CD4-positive, alpha-beta T cell (primary cell): ENCODE data around the gene BEND5. TPM values are rescaled to one million over a fixed set of nuclear protein-coding genes. Genes with fewer than 3 reads are reported as not detected.

ENCODE experiments used
- ATAC-seq: fragments of 200-7000 bp; cut with Tn5 transposase; one replicate; pipeline ENCODE4 v1.10.0; 2022; ENCODE audit warnings: mild to moderate bottlenecking; ENCODE audit not compliant: poor library complexity
- CTCF ChIA-PET: fragments of 350-600 bp; sonication (Branson Sonifier 250); formaldehyde crosslinking; loops from one replicate; lab custom pipeline; 2021; ENCODE audit warnings: antibody characterized with exemption, inconsistent platforms; lab: Charles Lee
- POLR2A ChIA-PET: fragments of 350-600 bp; sonication (Branson Sonifier 250); formaldehyde crosslinking; loops from one replicate; lab custom pipeline; 2021; ENCODE audit warnings: antibody characterized with exemption, inconsistent platforms; lab: Charles Lee
- DNase-seq, 14 experiments: peaks; one replicate each; pipeline ENCODE4 v3.0.0-alpha.2; 2013 to 2020; ENCODE audit warnings: mixed read lengths in 2 of 14
- H3K27ac ChIP-seq, 2 donors: one replicate each; pipeline versions ENCODE4 v1.5.1 to v1.7.0; 2013; ENCODE audit warnings: low read length in 2 of 2, low read depth in 1 of 2, mild to moderate bottlenecking in 1 of 2
- H3K27me3 ChIP-seq, 2 experiments: 1 replicate in 1 of 2; 2 replicates in 1 of 2; pipeline versions ENCODE4 v1.6.1 to v1.7.0; 2013; ENCODE audit warnings: low read length in 2 of 2, control low read depth in 1 of 2, mild to moderate bottlenecking in 1 of 2, moderate library complexity in 1 of 2; ENCODE audit not compliant: insufficient read depth in 2 of 2, control insufficient read depth in 1 of 2
- H3K36me3 ChIP-seq: one replicate; pipeline ENCODE4 v1.6.1; 2013; ENCODE audit warnings: low read length, control low read depth; ENCODE audit not compliant: insufficient read depth
- H3K4me1 ChIP-seq: one replicate; pipeline ENCODE4 v1.6.1; 2013; ENCODE audit warnings: low read length, control low read depth; ENCODE audit not compliant: insufficient read depth
- H3K4me3 ChIP-seq: one replicate; pipeline ENCODE4 v1.5.1; 2013; ENCODE audit warnings: mild to moderate bottlenecking, low read length, moderate library complexity
- H3K9me3 ChIP-seq, 2 experiments: 1 replicate in 1 of 2; 2 replicates in 1 of 2; pipeline versions ENCODE4 v1.6.1 to v1.7.0; 2013; ENCODE audit warnings: low read length in 2 of 2, mild to moderate bottlenecking in 2 of 2, control low read depth in 1 of 2, moderate library complexity in 1 of 2; ENCODE audit not compliant: control insufficient read depth in 1 of 2, insufficient read depth in 1 of 2
- H3K27ac Mint-ChIP-seq: one replicate; pipeline ENCODE4 v1.8.0; 2020; ENCODE audit warnings: mixed read lengths
- H3K27me3 Mint-ChIP-seq: one replicate; pipeline ENCODE4 v1.8.0; 2021; ENCODE audit warnings: mixed read lengths
- H3K36me3 Mint-ChIP-seq: one replicate; pipeline ENCODE4 v1.8.0; 2021; ENCODE audit warnings: low read depth, mixed read lengths
- H3K4me1 Mint-ChIP-seq: one replicate; pipeline ENCODE4 v1.8.0; 2021; ENCODE audit warnings: low read depth, mixed read lengths
- H3K4me3 Mint-ChIP-seq: one replicate; pipeline ENCODE4 v1.8.0; 2020; ENCODE audit warnings: mild to moderate bottlenecking, mixed read lengths
- H3K9me3 Mint-ChIP-seq: one replicate; pipeline ENCODE4 v1.8.0; 2020; ENCODE audit warnings: mixed read lengths
- intact Hi-C, 2 experiments: fragments of 100-400 bp; cut with DNase I in 1 of 2; cut with micrococcal nuclease in 1 of 2; formaldehyde crosslinking; loops; one replicate each; pipeline versions ENCODE4 v1.15.1 to v1.9.0; 2023 to 2025; cut with DNase I, micrococcal nuclease
- total RNA-seq, 174 experiments: library from RNA in 2 of 174; stranded (reverse) in 2 of 174; gene quantifications; one replicate each; pipeline ENCODE4 v1.2.3 and lab custom pipeline; 2021 to 2026
- TF ChIP-seq, protein P1 (sequence below): fragments of 200-600 bp; IDR thresholded peaks from one replicate; pipeline ENCODE4 v1.8.0; 2022; ENCODE audit warnings: antibody characterized with exemption, mild to moderate bottlenecking

Gene BEND5
- total RNA-seq, 2 experiments from 2014 or later, result 5.6 to 5.7 TPM

GRCh38 chr1:48695161-48695560 lies 81.5 kb downstream of the BEND5 start:
- Mint-ChIP-seq H3K27ac (no peak overlapping the region), H3K27me3 (peaks cover 41% of the 10 kb centered on the region), H3K36me3 (no peaks in the 10 kb centered on the region), H3K9me3 (no peaks in the 10 kb centered on the region), H3K4me3 (no peak overlapping the region), H3K4me1 (no peaks in the 10 kb centered on the region)
- TF ChIP-seq, protein P1, sequence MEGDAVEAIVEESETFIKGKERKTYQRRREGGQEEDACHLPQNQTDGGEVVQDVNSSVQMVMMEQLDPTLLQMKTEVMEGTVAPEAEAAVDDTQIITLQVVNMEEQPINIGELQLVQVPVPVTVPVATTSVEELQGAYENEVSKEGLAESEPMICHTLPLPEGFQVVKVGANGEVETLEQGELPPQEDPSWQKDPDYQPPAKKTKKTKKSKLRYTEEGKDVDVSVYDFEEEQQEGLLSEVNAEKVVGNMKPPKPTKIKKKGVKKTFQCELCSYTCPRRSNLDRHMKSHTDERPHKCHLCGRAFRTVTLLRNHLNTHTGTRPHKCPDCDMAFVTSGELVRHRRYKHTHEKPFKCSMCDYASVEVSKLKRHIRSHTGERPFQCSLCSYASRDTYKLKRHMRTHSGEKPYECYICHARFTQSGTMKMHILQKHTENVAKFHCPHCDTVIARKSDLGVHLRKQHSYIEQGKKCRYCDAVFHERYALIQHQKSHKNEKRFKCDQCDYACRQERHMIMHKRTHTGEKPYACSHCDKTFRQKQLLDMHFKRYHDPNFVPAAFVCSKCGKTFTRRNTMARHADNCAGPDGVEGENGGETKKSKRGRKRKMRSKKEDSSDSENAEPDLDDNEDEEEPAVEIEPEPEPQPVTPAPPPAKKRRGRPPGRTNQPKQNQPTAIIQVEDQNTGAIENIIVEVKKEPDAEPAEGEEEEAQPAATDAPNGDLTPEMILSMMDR, result no peak
- intact Hi-C loops, result loop anchor here in 1 of 2 experiments (5.0 kb wide), 1 partner anchor 588 kb away; no protein-coding TSS in a partner anchor
- Histone ChIP-seq H3K4me3 (no peak overlapping the region), H3K36me3 (no peaks in the 10 kb centered on the region), H3K27me3 (peaks cover 0 to 4% of the 10 kb centered on the region in 2 experiments), H3K4me1 (no peaks in the 10 kb centered on the region), H3K9me3 (no peaks in the 10 kb centered on the region), H3K27ac (no peak overlapping the region)
- ATAC-seq (no peak), DNase-seq (no peak)
- ChIA-PET CTCF (interaction anchor here (0.8 kb wide), 1 partner anchor 9 kb away, joined by 4 read pairs; no protein-coding TSS in a partner anchor), POLR2A (no interaction called here)

DNA sequence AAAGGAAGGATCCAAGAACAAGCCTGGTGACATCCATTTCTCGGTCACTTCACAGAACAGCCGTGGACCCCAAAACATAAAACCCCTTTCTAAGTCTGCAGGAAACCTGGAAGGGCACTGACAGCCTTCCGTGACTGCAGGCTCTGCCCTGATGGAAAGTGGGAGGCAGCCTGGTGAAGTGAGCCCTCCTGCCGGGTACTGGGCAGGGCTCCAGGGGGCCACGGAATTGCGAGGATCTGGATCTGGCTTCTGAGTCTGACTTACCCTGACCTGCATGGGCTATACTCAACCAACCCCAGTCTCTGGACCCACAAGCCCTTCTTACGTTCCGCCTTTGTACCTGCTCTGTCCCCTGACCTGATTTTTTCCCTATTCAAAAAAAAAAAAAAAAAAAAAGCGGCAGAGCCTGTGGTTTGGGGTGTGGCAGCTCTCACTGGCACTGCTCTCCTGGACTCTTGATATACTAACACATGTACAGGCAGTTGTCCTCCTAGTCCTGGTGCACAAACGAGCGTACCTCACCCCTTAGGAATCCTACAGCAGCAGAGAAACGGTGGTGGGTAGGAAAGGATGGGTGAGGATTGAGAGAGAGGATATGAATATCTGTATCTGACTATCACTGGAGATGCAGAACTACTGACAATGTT lies 82.9 kb downstream of the BEND5 start:
- no peaks in the 10 kb centered on the region for H3K4me1 Mint-ChIP-seq
- intact Hi-C loops, result no loop called here
- Histone ChIP-seq H3K4me1 (no peaks in the 10 kb centered on the region), H3K9me3 (no peaks in the 10 kb centered on the region), H3K36me3 (no peaks in the 10 kb centered on the region), H3K4me3 (no peak overlapping the region), H3K27ac (no peak overlapping the region), H3K27me3 (no peaks in the 10 kb centered on the region)
- TF ChIP-seq, protein P1, result no peak
- ATAC-seq (no peak), DNase-seq (no peak)
- POLR2A ChIA-PET, result no interaction called here
- no peak overlapping the region for H3K27ac Mint-ChIP-seq
- no peaks in the 10 kb centered on the region for H3K36me3 Mint-ChIP-seq
- H3K4me3 Mint-ChIP-seq, result no peak overlapping the region
- CTCF ChIA-PET, result no interaction called here
- peaks cover 30% of the 10 kb centered on the region for H3K27me3 Mint-ChIP-seq
- H3K9me3 Mint-ChIP-seq, result no peaks in the 10 kb centered on the region

GRCh38 chr1:48693180-48693579 lies 83.5 kb downstream of the BEND5 start:
- intact Hi-C loops, result no loop called here
- no peaks in the 10 kb centered on the region for H3K9me3 ChIP-seq
- POLR2A ChIA-PET, result no interaction called here

More at GRCh38 chr1:48693180-48693579, 83.5 kb downstream of the BEND5 start:
- CTCF ChIA-PET, result interaction anchor here (1.2 kb wide), 1 partner anchor 16 kb away, joined by 3 read pairs; no protein-coding TSS in a partner anchor
- Mint-ChIP-seq H3K9me3 (no peaks in the 10 kb centered on the region), H3K4me1 (no peaks in the 10 kb centered on the region), H3K27me3 (peaks cover 24% of the 10 kb centered on the region), H3K36me3 (no peaks in the 10 kb centered on the region), H3K27ac (no peak overlapping the region), H3K4me3 (no peak overlapping the region)
- H3K4me3 ChIP-seq, result no peak overlapping the region
- ATAC-seq, result no peak
- no peaks in the 10 kb centered on the region for H3K27me3 ChIP-seq
- TF ChIP-seq, protein P1, result no peak
- no peaks in the 10 kb centered on the region for H3K4me1 ChIP-seq
- DNase-seq, result no peak
- no peaks in the 10 kb centered on the region for H3K36me3 ChIP-seq
- no peak overlapping the region for H3K27ac ChIP-seq
